WTC11 (cell line): Measurements from ENCODE around the gene GNA12. TPM values are rescaled to one million over a fixed set of nuclear protein-coding genes. Genes with fewer than 3 reads are reported as not detected.

Experiments used
- ATAC-seq: fragments of 200-7000 bp; cut with Tn5 transposase; 2 replicates; pipeline ENCODE4 v1.10.0; 2021; ENCODE audit warnings: mild to moderate bottlenecking, moderate library complexity
- CTCF ChIA-PET: fragments of 300-600 bp; sonication (Branson Sonifier 250); formaldehyde crosslinking; loops from one replicate; lab custom pipeline; 2021; ENCODE audit warnings: antibody characterized with exemption; lab: Charles Lee
- POLR2A ChIA-PET: fragments of 350-600 bp; sonication (Branson Sonifier 250); formaldehyde crosslinking; loops from one replicate; lab custom pipeline; 2021; ENCODE audit warnings: antibody characterized with exemption; lab: Charles Lee
- DNase-seq: peaks from one replicate; pipeline ENCODE4 v3.0.0; 2021; ENCODE audit warnings: low spot score
- H3K27ac Mint-ChIP-seq: 2 replicates; pipeline ENCODE4 v1.8.0; 2021; ENCODE audit warnings: mixed read lengths
- H3K27me3 Mint-ChIP-seq: 2 replicates; pipeline ENCODE4 v1.8.0; 2021; ENCODE audit warnings: low read depth, mild to moderate bottlenecking, moderate library complexity, mixed read lengths
- H3K36me3 Mint-ChIP-seq: 2 replicates; pipeline ENCODE4 v1.8.0; 2021; ENCODE audit warnings: mixed read lengths
- H3K4me1 Mint-ChIP-seq: 2 replicates; pipeline ENCODE4 v1.8.0; 2022; ENCODE audit warnings: mixed read lengths
- H3K4me3 Mint-ChIP-seq: 2 replicates; pipeline ENCODE4 v1.8.0; 2021; ENCODE audit warnings: mild to moderate bottlenecking, moderate library complexity, mixed read lengths
- H3K9me3 Mint-ChIP-seq: 2 replicates; pipeline ENCODE4 v1.8.0; 2021; ENCODE audit warnings: mixed read lengths
- CTCF ChIP-seq: fragments of 200-600 bp; IDR thresholded peaks from 2 replicates; pipeline ENCODE4 v1.8.0; 2022; ENCODE audit warnings: antibody characterized with exemption
- E2F4 ChIP-seq: sonication (generic); formaldehyde crosslinking; IDR thresholded peaks from 2 replicates; pipeline ENCODE4 v1.8.1; 2022; ENCODE audit warnings: low read depth, mild to moderate bottlenecking, moderate library complexity, missing genetic modification reagents, borderline replicate concordance
- ESRRA ChIP-seq: sonication (generic); formaldehyde crosslinking; IDR thresholded peaks from 2 replicates; pipeline ENCODE4 v1.8.1; 2022; ENCODE audit warnings: mild to moderate bottlenecking, missing genetic modification reagents, borderline replicate concordance
- GABPB1 ChIP-seq: sonication (generic); formaldehyde crosslinking; IDR thresholded peaks from 2 replicates; pipeline ENCODE4 v1.8.1; 2023; ENCODE audit warnings: mild to moderate bottlenecking, missing genetic modification reagents
- JAZF1 ChIP-seq: fragments of 250-450 bp; sonication (Bioruptor Pico); IDR thresholded peaks from 2 replicates; pipeline ENCODE4 v1.9.0; 2021; ENCODE audit warnings: moderate library complexity, mild to moderate bottlenecking, inconsistent platforms
- JUN ChIP-seq: sonication (generic); formaldehyde crosslinking; IDR thresholded peaks from 2 replicates; pipeline ENCODE4 v1.8.0; 2023; ENCODE audit warnings: mild to moderate bottlenecking, missing genetic modification reagents
- MXD4 ChIP-seq: fragments of 250-450 bp; sonication (Bioruptor Pico); IDR thresholded peaks from 2 replicates; pipeline ENCODE4 v1.8.0; 2021; ENCODE audit warnings: mild to moderate bottlenecking, moderate library complexity, borderline replicate concordance
- MYBL2 ChIP-seq: sonication (generic); formaldehyde crosslinking; IDR thresholded peaks from 2 replicates; pipeline ENCODE4 v1.8.1; 2023; ENCODE audit warnings: mild to moderate bottlenecking, moderate library complexity, missing genetic modification reagents
- NFYB ChIP-seq: sonication (generic); formaldehyde crosslinking; conservative IDR thresholded peaks from 2 replicates; pipeline ENCODE4 v1.8.0; 2022; ENCODE audit warnings: low read depth, missing genetic modification reagents
- PRRX2 ChIP-seq: fragments of 250-450 bp; sonication (Bioruptor Pico); IDR thresholded peaks from 2 replicates; pipeline ENCODE4 v1.8.0; 2021; ENCODE audit warnings: mild to moderate bottlenecking
- SMAD4 ChIP-seq: sonication (generic); formaldehyde crosslinking; IDR thresholded peaks from 2 replicates; pipeline ENCODE4 v1.8.0; 2022; ENCODE audit warnings: mild to moderate bottlenecking, missing genetic modification reagents
- SOX15 ChIP-seq: fragments of 250-450 bp; sonication (Bioruptor Pico); IDR thresholded peaks from 2 replicates; pipeline ENCODE4 v1.9.0; 2021; ENCODE audit warnings: mild to moderate bottlenecking
- SP1 ChIP-seq: sonication (generic); formaldehyde crosslinking; conservative IDR thresholded peaks from 2 replicates; pipeline ENCODE4 v1.8.1; 2022; ENCODE audit warnings: missing genetic modification reagents
- ZNF138 ChIP-seq: sonication (generic); formaldehyde crosslinking; conservative IDR thresholded peaks from 2 replicates; pipeline ENCODE4 v1.8.1; 2022; ENCODE audit warnings: mild to moderate bottlenecking, moderate library complexity, missing genetic modification reagents
- ZNF532 ChIP-seq: fragments of 250-450 bp; sonication (Bioruptor Pico); IDR thresholded peaks from 2 replicates; pipeline ENCODE4 v1.9.0; 2021; ENCODE audit warnings: mild to moderate bottlenecking, borderline replicate concordance
- total RNA-seq: library from RNA; stranded (reverse); gene quantifications from 3 replicates; pipeline ENCODE4 v1.2.3, GENCODE V29; 2021
- TF ChIP-seq, protein P1 (sequence below): sonication (generic); formaldehyde crosslinking; conservative IDR thresholded peaks from 2 replicates; pipeline ENCODE4 v1.8.1; 2022; ENCODE audit warnings: mild to moderate bottlenecking, missing genetic modification reagents
- TF ChIP-seq, protein P2 (sequence below): sonication (generic); formaldehyde crosslinking; IDR thresholded peaks from 2 replicates; pipeline ENCODE4 v1.8.0; 2022; ENCODE audit warnings: mild to moderate bottlenecking, missing genetic modification reagents
- TF ChIP-seq, protein P3 (sequence below): fragments of 250-450 bp; sonication (Bioruptor Pico); IDR thresholded peaks from 2 replicates; pipeline ENCODE4 v2.1.2; 2022; ENCODE audit warnings: mild to moderate bottlenecking, moderate library complexity
- TF ChIP-seq, protein P4 (sequence below): sonication (generic); formaldehyde crosslinking; IDR thresholded peaks from 2 replicates; pipeline ENCODE4 v1.8.0; 2023; ENCODE audit warnings: missing genetic modification reagents, mild to moderate bottlenecking, borderline replicate concordance
- TF ChIP-seq, protein P5 (sequence below): sonication (generic); formaldehyde crosslinking; IDR thresholded peaks from 2 replicates; pipeline ENCODE4 v1.8.0; 2022; ENCODE audit warnings: mild to moderate bottlenecking, missing genetic modification reagents

GNA12 gene
- total RNA-seq, 1 experiment from 2014 or later: 99.6 TPM

DNA sequence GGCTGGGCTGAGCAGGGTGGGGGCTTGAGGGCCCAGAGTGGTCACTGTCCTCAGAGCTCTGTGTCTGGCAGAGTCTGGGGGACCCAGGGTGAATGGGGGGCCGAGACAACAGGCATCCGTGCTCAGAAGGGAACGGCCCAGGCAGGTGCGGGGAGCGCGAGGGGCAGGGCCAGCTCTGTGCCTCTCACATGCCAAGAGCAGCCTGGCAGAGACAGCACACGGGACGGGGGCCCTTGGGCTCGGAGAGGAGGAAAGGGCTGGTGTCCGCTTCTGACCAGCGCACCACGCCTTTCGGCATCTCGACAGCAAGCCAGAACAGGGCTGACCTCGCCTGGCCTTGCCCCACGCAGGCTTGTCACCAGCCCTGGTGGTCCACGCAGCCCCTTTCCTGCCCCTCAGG is 142.7 kb downstream of the GNA12 start:
- Mint-ChIP-seq H3K4me1 (0 out of 2 replicates have a peak, but pooled peaks cover 3% of the 10 kb centered on the region), H3K9me3 (no peaks in the 10 kb centered on the region), H3K27me3 (no peaks in the 10 kb centered on the region), H3K36me3 (no peaks in the 10 kb centered on the region), H3K27ac (no peak overlapping the region), H3K4me3 (no peak overlapping the region)
- ATAC-seq: no peak
- POLR2A ChIA-PET: interaction anchor here (0.5 kb wide), 1 partner anchor 86 kb away, joined by 3 read pairs; no protein-coding TSS in a partner anchor
- TF ChIP-seq JUN (CRISPR knock-in tag): no peak
- TF ChIP-seq ESRRA (CRISPR knock-in tag): no peak
- no peak for TF ChIP-seq ZNF138 (CRISPR knock-in tag)
- TF ChIP-seq, protein P1, sequence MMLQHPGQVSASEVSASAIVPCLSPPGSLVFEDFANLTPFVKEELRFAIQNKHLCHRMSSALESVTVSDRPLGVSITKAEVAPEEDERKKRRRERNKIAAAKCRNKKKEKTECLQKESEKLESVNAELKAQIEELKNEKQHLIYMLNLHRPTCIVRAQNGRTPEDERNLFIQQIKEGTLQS (CRISPR knock-in tag): no peak
- no peak for TF ChIP-seq GABPB1
- TF ChIP-seq, protein P2, sequence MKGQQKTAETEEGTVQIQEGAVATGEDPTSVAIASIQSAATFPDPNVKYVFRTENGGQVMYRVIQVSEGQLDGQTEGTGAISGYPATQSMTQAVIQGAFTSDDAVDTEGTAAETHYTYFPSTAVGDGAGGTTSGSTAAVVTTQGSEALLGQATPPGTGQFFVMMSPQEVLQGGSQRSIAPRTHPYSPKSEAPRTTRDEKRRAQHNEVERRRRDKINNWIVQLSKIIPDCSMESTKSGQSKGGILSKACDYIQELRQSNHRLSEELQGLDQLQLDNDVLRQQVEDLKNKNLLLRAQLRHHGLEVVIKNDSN: no peak
- TF ChIP-seq, protein P3, sequence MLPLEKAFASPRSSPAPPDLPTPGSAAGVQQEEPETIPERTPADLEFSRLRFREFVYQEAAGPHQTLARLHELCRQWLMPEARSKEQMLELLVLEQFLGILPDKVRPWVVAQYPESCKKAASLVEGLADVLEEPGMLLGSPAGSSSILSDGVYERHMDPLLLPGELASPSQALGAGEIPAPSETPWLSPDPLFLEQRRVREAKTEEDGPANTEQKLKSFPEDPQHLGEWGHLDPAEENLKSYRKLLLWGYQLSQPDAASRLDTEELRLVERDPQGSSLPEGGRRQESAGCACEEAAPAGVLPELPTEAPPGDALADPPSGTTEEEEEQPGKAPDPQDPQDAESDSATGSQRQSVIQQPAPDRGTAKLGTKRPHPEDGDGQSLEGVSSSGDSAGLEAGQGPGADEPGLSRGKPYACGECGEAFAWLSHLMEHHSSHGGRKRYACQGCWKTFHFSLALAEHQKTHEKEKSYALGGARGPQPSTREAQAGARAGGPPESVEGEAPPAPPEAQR (CRISPR knock-in tag): no peak
- TF ChIP-seq MXD4: no peak
- no peak for TF ChIP-seq SP1 (CRISPR knock-in tag)
- TF ChIP-seq, protein P4, sequence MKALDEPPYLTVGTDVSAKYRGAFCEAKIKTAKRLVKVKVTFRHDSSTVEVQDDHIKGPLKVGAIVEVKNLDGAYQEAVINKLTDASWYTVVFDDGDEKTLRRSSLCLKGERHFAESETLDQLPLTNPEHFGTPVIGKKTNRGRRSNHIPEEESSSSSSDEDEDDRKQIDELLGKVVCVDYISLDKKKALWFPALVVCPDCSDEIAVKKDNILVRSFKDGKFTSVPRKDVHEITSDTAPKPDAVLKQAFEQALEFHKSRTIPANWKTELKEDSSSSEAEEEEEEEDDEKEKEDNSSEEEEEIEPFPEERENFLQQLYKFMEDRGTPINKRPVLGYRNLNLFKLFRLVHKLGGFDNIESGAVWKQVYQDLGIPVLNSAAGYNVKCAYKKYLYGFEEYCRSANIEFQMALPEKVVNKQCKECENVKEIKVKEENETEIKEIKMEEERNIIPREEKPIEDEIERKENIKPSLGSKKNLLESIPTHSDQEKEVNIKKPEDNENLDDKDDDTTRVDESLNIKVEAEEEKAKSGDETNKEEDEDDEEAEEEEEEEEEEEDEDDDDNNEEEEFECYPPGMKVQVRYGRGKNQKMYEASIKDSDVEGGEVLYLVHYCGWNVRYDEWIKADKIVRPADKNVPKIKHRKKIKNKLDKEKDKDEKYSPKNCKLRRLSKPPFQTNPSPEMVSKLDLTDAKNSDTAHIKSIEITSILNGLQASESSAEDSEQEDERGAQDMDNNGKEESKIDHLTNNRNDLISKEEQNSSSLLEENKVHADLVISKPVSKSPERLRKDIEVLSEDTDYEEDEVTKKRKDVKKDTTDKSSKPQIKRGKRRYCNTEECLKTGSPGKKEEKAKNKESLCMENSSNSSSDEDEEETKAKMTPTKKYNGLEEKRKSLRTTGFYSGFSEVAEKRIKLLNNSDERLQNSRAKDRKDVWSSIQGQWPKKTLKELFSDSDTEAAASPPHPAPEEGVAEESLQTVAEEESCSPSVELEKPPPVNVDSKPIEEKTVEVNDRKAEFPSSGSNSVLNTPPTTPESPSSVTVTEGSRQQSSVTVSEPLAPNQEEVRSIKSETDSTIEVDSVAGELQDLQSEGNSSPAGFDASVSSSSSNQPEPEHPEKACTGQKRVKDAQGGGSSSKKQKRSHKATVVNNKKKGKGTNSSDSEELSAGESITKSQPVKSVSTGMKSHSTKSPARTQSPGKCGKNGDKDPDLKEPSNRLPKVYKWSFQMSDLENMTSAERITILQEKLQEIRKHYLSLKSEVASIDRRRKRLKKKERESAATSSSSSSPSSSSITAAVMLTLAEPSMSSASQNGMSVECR (CRISPR knock-in tag): no peak
- TF ChIP-seq, protein P5, sequence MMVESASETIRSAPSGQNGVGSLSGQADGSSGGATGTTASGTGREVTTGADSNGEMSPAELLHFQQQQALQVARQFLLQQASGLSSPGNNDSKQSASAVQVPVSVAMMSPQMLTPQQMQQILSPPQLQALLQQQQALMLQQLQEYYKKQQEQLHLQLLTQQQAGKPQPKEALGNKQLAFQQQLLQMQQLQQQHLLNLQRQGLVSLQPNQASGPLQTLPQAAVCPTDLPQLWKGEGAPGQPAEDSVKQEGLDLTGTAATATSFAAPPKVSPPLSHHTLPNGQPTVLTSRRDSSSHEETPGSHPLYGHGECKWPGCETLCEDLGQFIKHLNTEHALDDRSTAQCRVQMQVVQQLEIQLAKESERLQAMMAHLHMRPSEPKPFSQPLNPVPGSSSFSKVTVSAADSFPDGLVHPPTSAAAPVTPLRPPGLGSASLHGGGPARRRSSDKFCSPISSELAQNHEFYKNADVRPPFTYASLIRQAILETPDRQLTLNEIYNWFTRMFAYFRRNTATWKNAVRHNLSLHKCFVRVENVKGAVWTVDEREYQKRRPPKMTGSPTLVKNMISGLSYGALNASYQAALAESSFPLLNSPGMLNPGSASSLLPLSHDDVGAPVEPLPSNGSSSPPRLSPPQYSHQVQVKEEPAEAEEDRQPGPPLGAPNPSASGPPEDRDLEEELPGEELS (CRISPR knock-in tag): no peak
- TF ChIP-seq E2F4 (CRISPR knock-in tag): no peak
- no peak for TF ChIP-seq PRRX2 (CRISPR knock-in tag)
- no peak for TF ChIP-seq ZNF532
- TF ChIP-seq MYBL2 (CRISPR knock-in tag): no peak
- no peak for TF ChIP-seq CTCF
- TF ChIP-seq SMAD4 (CRISPR knock-in tag): no peak
- TF ChIP-seq JAZF1 (CRISPR knock-in tag): no peak
- TF ChIP-seq SOX15: no peak
- TF ChIP-seq NFYB: no peak
- no peak for DNase-seq
- CTCF ChIA-PET: interaction anchor here (1.4 to 4.9 kb wide), 5 partner anchors 9 to 250 kb away, joined by 3 to 44 read pairs (median 5); no protein-coding TSS in a partner anchor
